HL-60 (cell line): ENCODE results near the gene LINC00632.

ENCODE experiments used
- CTCF ChIP-seq: IDR thresholded peaks from one replicate; pipeline ENCODE4 v1.5.1; 2011; ENCODE audit warnings: low read length, control low read depth, inconsistent platforms; ENCODE audit not compliant: insufficient read depth
- GABPA ChIP-seq: IDR thresholded peaks from 2 replicates; pipeline ENCODE4 v1.6.1; 2012; ENCODE audit warnings: low read depth
- POLR2AphosphoS5 ChIP-seq: IDR thresholded peaks from 2 replicates; pipeline ENCODE4 v1.6.1; 2012; ENCODE audit warnings: low read depth
- REST ChIP-seq: IDR thresholded peaks from 2 replicates; pipeline ENCODE4 v1.6.1; 2012; ENCODE audit warnings: low read depth; ENCODE audit not compliant: insufficient replicate concordance
- SPI1 ChIP-seq: IDR thresholded peaks from 2 replicates; pipeline ENCODE4 v1.6.1; 2012; ENCODE audit warnings: low read depth, mild to moderate bottlenecking, borderline replicate concordance

GRCh38 chrX:140756941-140757340 is 47.4 kb downstream of the LINC00632 start:
- no peak for TF ChIP-seq CTCF
- no peak for TF ChIP-seq GABPA
- no peak for TF ChIP-seq REST
- no peak for TF ChIP-seq POLR2AphosphoS5
- TF ChIP-seq SPI1, result no peak
